Ishikawa (cell line): Measurements from ENCODE around the gene FOXD1.

Source experiments
- CEBPB ChIP-seq: IDR thresholded peaks from 2 replicates; pipeline ENCODE4 v1.6.1; 2012
- CREB1 ChIP-seq: IDR thresholded peaks from 2 replicates; pipeline ENCODE4 v1.6.1; 2012; ENCODE audit warnings: low read depth
- EGR1 ChIP-seq: IDR thresholded peaks from 2 replicates; pipeline ENCODE4 v1.6.1; 2012
- EP300 ChIP-seq: IDR thresholded peaks from 2 replicates; pipeline ENCODE4 v1.6.1; 2012; ENCODE audit warnings: borderline replicate concordance
- FOXM1 ChIP-seq: IDR thresholded peaks from 2 replicates; pipeline ENCODE4 v1.6.1; 2012; ENCODE audit warnings: low read depth, borderline replicate concordance
- NFIC ChIP-seq: IDR thresholded peaks from 2 replicates; pipeline ENCODE4 v1.6.1; 2012
- RAD21 ChIP-seq: IDR thresholded peaks from 2 replicates; pipeline ENCODE4 v1.6.1; 2012; ENCODE audit warnings: low read depth
- TAF1 ChIP-seq: IDR thresholded peaks from 2 replicates; pipeline ENCODE4 v1.6.1; 2012; ENCODE audit warnings: low read depth, mild to moderate bottlenecking
- TCF12 ChIP-seq: IDR thresholded peaks from 2 replicates; pipeline ENCODE4 v1.6.1; 2012; ENCODE audit warnings: low read depth
- TEAD4 ChIP-seq: IDR thresholded peaks from 2 replicates; pipeline ENCODE4 v1.6.1; 2012
- YY1 ChIP-seq: IDR thresholded peaks from 2 replicates; pipeline ENCODE4 v1.6.1; 2012; ENCODE audit warnings: low read depth
- ZBTB7A ChIP-seq: IDR thresholded peaks from 2 replicates; pipeline ENCODE4 v1.6.1; 2012; ENCODE audit warnings: low read depth
- TF ChIP-seq, protein P1 (sequence below): IDR thresholded peaks from 2 replicates; pipeline ENCODE4 v1.6.1; 2012
- TF ChIP-seq, protein P2 (sequence below): IDR thresholded peaks from 2 replicates; pipeline ENCODE4 v1.6.1; 2012; ENCODE audit warnings: low read depth, mild to moderate bottlenecking
- TF ChIP-seq, protein P3 (sequence below): IDR thresholded peaks from 2 replicates; pipeline ENCODE4 v1.6.1; 2012

Gene FOXD1

DNA sequence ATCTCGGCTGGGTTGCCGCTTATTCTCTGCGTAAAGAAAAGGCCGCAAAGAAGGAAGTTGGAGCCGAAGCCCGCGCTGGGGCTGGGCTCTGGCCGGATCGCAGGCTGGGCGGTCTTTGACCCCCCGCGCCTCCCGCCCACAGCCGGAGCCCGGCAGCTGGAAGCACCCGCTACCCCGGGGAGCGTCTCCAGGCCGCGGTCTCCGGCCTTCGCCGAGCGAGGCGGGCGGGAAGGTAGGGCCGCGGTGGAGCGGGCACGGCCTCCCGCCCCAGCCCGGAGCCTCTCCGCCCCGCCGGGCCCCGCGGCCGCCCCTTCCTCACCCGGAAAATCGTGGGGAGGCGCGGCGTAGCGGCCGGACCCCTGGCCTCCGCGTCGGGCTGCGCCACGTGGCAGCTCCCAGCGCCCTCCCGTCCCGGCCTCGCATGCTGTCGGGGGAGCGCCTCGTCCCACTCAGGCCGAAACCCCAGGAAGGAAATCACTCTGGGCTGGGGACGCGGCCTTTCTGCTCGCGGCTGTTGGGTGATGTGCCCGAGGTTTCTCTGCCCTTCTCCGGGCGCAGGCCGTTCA lies 12.0 kb downstream of the FOXD1 start:
- TF ChIP-seq YY1 = no peak
- TF ChIP-seq, protein P1, sequence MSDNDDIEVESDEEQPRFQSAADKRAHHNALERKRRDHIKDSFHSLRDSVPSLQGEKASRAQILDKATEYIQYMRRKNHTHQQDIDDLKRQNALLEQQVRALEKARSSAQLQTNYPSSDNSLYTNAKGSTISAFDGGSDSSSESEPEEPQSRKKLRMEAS = peak; percentile 70; the same call in 1 of the 2 replicates
- TF ChIP-seq, protein P2, sequence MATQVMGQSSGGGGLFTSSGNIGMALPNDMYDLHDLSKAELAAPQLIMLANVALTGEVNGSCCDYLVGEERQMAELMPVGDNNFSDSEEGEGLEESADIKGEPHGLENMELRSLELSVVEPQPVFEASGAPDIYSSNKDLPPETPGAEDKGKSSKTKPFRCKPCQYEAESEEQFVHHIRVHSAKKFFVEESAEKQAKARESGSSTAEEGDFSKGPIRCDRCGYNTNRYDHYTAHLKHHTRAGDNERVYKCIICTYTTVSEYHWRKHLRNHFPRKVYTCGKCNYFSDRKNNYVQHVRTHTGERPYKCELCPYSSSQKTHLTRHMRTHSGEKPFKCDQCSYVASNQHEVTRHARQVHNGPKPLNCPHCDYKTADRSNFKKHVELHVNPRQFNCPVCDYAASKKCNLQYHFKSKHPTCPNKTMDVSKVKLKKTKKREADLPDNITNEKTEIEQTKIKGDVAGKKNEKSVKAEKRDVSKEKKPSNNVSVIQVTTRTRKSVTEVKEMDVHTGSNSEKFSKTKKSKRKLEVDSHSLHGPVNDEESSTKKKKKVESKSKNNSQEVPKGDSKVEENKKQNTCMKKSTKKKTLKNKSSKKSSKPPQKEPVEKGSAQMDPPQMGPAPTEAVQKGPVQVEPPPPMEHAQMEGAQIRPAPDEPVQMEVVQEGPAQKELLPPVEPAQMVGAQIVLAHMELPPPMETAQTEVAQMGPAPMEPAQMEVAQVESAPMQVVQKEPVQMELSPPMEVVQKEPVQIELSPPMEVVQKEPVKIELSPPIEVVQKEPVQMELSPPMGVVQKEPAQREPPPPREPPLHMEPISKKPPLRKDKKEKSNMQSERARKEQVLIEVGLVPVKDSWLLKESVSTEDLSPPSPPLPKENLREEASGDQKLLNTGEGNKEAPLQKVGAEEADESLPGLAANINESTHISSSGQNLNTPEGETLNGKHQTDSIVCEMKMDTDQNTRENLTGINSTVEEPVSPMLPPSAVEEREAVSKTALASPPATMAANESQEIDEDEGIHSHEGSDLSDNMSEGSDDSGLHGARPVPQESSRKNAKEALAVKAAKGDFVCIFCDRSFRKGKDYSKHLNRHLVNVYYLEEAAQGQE = no peak
- no peak for TF ChIP-seq FOXM1
- TF ChIP-seq EP300 = no peak

DNA sequence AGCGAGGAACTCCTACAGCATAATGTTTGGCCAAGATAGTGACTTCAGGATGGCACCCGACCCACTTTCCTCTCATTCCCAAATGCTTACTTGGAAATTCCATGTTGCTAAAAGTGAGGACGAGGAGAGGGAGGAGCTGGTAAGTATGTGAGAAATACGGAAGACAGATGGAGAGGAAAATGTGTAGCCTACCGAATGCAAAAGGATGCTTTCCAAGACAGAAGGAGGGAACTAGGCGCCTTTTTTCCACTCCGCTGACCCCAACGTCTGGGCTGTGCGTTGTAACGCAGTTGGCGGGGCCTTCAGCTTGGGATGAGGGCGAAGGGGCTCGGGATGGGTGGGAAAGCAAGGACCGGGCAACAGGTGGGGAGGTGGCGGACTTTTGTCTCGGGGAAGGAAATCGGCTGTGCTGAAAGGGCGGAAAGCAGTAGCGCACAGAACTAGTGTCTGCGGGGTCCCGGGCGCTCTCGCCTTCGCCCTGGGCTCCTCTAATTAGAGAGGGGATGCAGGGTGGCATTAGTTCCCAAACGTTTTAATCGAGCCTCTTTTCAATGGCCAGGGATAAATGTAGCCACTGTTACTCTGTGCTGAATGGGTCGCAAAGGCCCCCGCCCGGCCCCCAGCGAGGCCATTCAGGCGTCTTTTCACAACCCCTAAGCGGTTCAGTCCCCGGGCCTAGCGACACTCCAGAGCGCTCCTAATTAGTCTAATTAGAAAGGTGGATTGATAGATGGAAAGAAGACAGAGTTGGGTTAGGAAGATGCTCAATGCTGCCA lies 12.6 kb downstream of the FOXD1 start:
- no peak for TF ChIP-seq YY1

DNA sequence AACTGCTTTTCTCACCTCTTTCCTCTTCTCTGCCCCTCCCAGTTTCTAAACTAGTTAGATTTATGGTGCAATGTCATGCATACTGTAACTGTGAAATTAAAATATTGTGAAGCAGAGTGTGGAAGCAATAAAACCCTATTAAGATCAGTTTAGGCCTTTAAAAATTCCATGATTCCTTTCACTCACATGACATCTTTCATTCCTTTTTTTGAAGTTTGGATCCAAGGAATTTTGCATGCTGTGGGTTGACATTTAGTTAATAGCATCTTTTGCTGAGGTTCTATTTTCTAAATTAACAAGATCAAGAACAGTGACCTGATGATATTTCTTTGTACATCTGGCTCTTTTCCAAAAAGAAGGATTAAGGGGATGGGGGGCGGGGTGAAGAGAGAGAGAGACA lies 13.7 kb downstream of the FOXD1 start:
- TF ChIP-seq RAD21 = no peak
- TF ChIP-seq CEBPB = no peak
- no peak for TF ChIP-seq EGR1
- TF ChIP-seq, protein P1 = no peak
- no peak for TF ChIP-seq CREB1
- peak; percentile 74 for TF ChIP-seq NFIC
- TF ChIP-seq FOXM1 = peak; percentile 70; the same call in 1 of the 2 replicates
- no peak for TF ChIP-seq TAF1
- TF ChIP-seq ZBTB7A = no peak
- TF ChIP-seq YY1 = no peak
- peak; percentile 47; the same call in 1 of the 2 replicates for TF ChIP-seq TEAD4
- TF ChIP-seq, protein P3, sequence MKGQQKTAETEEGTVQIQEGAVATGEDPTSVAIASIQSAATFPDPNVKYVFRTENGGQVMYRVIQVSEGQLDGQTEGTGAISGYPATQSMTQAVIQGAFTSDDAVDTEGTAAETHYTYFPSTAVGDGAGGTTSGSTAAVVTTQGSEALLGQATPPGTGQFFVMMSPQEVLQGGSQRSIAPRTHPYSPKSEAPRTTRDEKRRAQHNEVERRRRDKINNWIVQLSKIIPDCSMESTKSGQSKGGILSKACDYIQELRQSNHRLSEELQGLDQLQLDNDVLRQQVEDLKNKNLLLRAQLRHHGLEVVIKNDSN = no peak
- peak; percentile 69 for TF ChIP-seq EP300
- TF ChIP-seq, protein P2 = no peak
- TF ChIP-seq TCF12 = peak; percentile 40; the same call in 1 of the 2 replicates

DNA sequence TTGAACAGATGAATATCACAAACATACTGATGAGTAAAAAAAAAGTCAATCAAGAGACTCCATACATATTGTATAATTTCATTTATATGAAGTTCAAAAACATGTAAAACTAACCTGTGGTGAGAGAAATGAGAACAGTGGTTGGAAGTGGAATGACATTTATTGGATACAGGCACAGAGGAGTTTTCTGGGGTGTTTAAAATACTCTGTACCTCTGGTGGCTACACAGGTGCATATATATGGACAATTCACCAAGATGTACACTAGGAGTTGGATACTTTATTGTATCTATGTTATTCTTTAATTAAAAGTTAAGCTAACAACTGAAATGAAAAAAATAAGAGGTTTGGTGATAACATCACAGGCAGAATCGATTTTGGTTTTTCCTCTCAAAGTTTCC lies 14.1 kb downstream of the FOXD1 start:
- no peak for TF ChIP-seq YY1

DNA sequence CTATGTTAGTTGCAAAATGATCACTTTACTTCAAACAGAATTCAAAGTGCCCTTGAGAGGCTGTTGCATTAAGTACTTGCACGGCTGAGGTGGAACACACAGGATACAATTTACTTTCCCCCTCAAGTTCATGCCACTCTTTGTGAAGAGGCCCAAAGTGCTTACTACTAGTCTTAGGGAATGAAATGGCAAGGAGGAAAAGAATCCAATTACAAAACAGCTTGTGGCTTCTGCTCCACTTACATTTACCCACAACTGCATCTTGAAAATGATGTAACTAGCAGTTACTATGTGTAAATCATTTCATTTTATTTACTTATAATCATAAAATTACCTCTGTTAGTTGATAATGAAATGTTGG lies 14.6 kb downstream of the FOXD1 start:
- TF ChIP-seq TCF12 = no peak
- no peak for TF ChIP-seq EP300
- TF ChIP-seq YY1 = no peak
- TF ChIP-seq, protein P1 = no peak
- TF ChIP-seq CEBPB = no peak
- TF ChIP-seq TAF1 = no peak
- TF ChIP-seq, protein P2 = no peak
- TF ChIP-seq, protein P3 = no peak
